HG03442 (cell line): ENCODE measurements around the gene HAND2.

Source experiments
- ATAC-seq: cut with Tn5 transposase; IDR thresholded peaks from one replicate; pipeline ENCODE4 v1.9.1; 2021; ENCODE audit warnings: mild to moderate bottlenecking, moderate library complexity; ENCODE audit not compliant: unreplicated experiment

Gene HAND2

GRCh38 chr4:173536808-173537429, 6.9 kb upstream of the HAND2 start:
- no peak for ATAC-seq

GRCh38 chr4:173535957-173536356, 5.9 kb upstream of the HAND2 start:
- ATAC-seq, result no peak

GRCh38 chr4:173535165-173535902, 5.3 kb upstream of the HAND2 start:
- no peak for ATAC-seq

- ATAC-seq, result no peak
These were observed 4.4 kb upstream of the HAND2 start for GRCh38 chr4:173534434-173534833.

- no peak for ATAC-seq
These were observed 2.9 kb upstream of the HAND2 start for GRCh38 chr4:173532725-173533511.

GRCh38 chr4:173531086-173531965, 1.3 kb upstream of the HAND2 start:
- no peak for ATAC-seq

GRCh38 chr4:173530326-173531085, 477 bp upstream of the HAND2 start:
- no peak for ATAC-seq

- no peak for ATAC-seq
These were observed 1.4 kb downstream of the HAND2 start for GRCh38 chr4:173528378-173529321.

- no peak for ATAC-seq
These were observed 2.7 kb downstream of the HAND2 start for GRCh38 chr4:173527103-173527891.

GRCh38 chr4:173526724-173527102, 3.3 kb downstream of the HAND2 start:
- ATAC-seq, result no peak

- no peak for ATAC-seq
These were observed 4.0 kb downstream of the HAND2 start for GRCh38 chr4:173526027-173526482.

GRCh38 chr4:173525118-173526011, 4.7 kb downstream of the HAND2 start:
- no peak for ATAC-seq

GRCh38 chr4:173524218-173525117, 5.6 kb downstream of the HAND2 start:
- ATAC-seq, result no peak

- ATAC-seq, result no peak
These were observed 7.1 kb downstream of the HAND2 start for GRCh38 chr4:173522951-173523395.

GRCh38 chr4:173522160-173522950, 7.7 kb downstream of the HAND2 start:
- no peak for ATAC-seq
